GM19468 (cell line): ENCODE measurements around the gene HAGH.

Experiments
- ATAC-seq: cut with Tn5 transposase; IDR thresholded peaks from one replicate; pipeline ENCODE4 v1.9.1; 2021; ENCODE audit warnings: mild to moderate bottlenecking, moderate library complexity, moderate number of reproducible peaks; ENCODE audit not compliant: unreplicated experiment; ENCODE audit errors: extremely low read depth

The HAGH gene

GRCh38 chr16:1788708-1789100, 37.9 kb downstream of the HAGH start:
- no peak for ATAC-seq

- no peak for ATAC-seq
Observed at GRCh38 chr16:1788095-1788707, 38.4 kb downstream of the HAGH start.

DNA sequence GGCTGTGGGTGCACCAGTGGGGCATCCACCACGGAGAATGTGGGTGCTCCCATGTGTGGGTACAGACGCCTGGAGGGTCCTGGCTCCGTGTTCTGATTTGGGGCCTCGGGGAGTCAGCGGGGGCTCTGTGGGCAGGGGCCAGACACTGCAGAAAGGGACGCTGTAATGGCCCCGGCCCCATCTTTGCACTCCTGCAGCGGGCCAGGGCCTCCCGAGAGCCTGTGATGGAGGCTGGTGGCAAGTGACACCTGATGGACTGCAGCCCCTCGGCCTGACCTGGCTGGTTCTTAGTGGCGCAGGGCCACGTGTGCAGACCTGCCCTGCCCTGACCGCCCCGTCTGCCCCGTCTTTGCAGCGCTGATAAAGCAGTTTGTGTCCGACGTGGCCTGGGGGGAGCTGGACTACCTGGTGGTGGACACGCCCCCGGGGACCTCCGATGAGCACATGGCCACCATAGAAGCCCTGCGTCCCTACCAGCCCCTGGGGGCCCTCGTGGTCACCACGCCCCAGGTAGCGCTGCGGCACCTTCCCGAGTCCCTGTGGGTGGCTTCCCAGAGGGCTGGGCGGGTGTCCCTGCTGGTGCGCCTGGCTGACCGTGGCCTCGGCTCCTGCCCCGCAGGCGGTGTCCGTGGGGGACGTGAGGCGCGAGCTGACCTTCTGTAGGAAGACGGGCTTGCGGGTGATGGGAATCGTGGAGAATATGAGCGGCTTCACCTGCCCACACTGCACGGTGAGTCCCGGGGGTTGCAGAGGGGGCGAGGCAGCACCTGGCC, 39.1 kb downstream of the HAGH start:
- ATAC-seq: no peak

- ATAC-seq: no peak
Observed at GRCh38 chr16:1787056-1787321, 39.6 kb downstream of the HAGH start.

DNA sequence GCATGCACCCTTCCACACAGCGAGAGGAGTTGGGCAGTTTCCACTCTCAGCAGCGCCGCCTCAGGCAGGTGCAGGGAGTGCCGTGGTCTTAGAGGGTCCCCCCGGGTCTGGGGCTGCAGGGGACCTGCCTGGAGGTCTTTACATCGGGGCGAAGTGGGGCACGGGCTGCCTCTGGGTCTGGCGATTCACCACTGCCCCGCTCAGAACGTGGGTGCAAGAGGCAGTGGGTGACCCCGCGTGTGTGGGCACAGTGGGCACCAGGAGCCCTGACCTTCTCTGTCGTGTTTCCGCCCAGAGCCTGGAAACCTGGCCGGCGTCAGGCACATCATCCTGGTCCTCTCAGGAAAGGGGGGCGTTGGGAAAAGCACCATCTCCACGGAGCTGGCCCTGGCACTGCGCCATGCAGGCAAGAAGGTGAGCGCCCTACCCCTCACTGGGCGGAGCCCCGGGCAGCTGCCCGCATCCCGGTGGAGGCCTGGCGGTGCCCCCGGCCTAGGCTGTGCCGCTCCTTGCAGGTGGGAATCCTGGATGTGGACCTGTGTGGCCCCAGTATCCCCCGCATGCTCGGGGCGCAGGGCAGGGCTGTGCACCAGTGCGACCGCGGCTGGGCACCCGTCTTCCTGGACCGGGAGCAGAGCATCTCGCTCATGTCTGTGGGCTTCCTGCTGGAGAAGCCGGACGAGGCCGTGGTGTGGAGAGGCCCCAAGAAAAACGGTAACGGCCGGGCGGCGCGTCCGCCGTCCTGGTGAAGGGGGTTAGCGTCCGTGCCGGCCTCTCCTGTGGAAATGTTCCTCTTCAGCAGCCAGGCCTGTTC, 40.2 kb downstream of the HAGH start:
- ATAC-seq: no peak

- no peak for ATAC-seq
Observed at GRCh38 chr16:1785846-1786170, 40.8 kb downstream of the HAGH start.

- no peak for ATAC-seq
Observed at GRCh38 chr16:1784977-1785845, 41.4 kb downstream of the HAGH start.

DNA sequence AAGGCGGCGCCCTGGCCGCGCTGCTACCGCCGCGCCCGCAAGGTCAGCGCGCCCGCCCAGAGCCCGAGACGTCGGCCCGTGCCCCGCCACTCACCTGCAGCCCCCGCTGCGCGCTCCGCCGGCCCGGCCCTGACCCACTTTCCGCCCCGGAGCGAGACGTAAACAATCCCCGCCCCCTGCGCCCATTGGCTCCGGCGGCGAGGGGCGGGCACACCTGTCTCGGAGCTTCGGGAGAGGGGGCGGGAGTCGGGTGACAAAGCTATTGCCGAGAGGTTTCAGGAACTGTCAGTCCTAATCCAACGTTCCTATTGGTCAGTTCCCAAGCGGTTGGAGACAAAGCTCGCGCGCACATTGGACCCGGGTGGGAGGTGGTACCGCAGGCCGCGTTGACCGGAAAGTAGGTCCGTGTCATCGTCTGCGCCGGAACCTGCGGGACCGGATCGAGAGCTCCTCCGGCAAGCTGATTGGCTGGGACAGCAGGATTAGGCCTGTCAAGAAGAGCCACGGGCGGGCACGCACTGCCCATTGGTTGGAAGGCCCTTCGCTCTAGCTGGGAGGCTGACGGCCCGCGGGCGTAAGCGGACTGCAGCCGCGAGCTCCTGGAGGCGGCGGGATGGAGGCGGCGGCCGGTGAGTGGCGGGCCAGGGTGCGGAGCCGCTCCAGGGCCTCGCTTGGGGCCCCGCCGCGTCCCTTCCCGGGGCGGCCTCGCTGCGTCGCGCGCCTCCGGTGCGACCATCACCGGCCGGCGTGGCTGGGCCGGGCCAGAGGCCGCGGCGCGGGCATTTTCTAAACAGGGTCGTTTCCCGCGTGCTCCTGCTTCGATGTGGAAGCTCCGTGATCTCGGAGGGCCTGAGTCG, 44.0 kb downstream of the HAGH start, which contains the start of the genes NUBP2 and SPSB3:
Gene NUBP2, plus strand, starts transcription at position 553 of the 857 bp plus-strand sequence. Its CDS starts 61 bp downstream, at position 614.
Gene SPSB3, minus strand, starts transcription at position 164 of the 857 bp plus-strand sequence. CDS start 1,088 bp downstream, outside the sequence.
- ATAC-seq: peak; percentile 85

GRCh38 chr16:1781758-1782407, 44.7 kb downstream of the HAGH start:
- no peak for ATAC-seq

DNA sequence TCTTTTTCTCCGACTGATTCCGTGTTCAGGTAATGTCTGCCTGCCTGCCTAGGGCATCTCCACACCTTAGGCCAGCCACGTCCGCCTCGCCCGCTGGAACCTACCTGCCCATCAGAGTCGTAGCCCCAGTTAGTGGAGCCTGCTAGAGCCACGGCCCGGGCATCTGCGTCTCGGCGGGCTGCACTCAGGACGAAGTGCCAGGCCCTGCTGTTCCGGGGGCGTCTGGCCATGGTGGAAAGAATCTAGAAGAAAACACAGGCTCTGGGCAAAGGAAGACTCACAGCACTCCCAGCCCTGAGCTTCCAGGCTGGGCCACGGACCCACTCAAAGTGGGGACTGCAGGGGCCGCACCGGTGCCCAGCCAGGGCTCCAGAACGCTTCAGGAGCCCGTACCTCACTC, 45.4 kb downstream of the HAGH start:
- no peak for ATAC-seq

- no peak for ATAC-seq
Observed at GRCh38 chr16:1780677-1781072, 46.0 kb downstream of the HAGH start.

- no peak for ATAC-seq
Observed at GRCh38 chr16:1779741-1780676, 46.6 kb downstream of the HAGH start.

GRCh38 chr16:1779234-1779701, 47.4 kb downstream of the HAGH start:
- ATAC-seq: no peak

DNA sequence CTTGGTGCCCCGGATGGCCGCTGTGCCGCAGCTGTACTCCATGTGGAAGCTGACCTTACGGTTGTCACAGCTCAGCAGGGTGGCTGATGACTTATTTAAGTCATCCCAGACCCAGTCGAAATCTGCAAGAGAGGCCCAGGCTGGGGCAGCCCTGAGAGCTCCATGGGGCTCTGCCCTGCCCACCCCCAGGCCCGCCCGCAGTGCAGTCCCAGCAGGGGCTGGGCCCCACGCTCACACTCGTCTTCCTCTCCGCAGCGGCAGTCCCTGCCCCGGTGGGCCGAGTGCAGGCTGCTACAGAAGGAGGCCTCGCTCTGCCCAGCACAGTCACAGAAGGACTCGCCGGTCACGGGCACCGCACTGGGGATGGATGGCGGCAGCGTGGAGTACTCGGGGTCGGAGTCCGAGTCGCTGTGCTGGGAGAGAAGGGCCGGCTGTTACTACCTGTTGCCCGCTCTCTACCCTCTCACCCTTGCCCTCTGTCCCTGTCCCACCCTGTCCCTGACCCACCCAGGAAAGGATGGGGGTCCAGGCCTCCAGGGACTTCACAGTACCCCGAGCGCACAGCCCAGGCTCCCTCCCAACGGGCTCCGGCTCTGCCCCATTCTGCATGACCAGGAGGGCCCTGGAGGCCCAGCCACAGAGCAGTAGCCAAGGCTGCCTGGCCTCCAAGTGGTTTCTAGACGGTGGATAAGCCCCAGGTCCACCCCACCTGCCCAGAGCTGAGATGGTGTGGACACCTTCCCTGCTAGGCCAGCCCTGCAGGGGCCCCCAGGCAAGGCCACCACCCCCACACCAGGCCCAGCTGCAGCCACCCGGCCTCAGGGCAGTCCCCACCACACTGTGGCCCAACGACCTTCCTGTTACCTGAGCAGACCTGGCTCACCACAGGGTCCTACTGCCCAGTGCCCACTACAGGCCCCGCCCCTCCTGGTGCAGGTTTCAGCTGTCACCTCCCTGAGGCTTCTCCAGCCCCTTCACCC, 48.1 kb downstream of the HAGH start:
- no peak for ATAC-seq

- ATAC-seq: no peak
Observed at GRCh38 chr16:1777375-1778199, 49.0 kb downstream of the HAGH start.

DNA sequence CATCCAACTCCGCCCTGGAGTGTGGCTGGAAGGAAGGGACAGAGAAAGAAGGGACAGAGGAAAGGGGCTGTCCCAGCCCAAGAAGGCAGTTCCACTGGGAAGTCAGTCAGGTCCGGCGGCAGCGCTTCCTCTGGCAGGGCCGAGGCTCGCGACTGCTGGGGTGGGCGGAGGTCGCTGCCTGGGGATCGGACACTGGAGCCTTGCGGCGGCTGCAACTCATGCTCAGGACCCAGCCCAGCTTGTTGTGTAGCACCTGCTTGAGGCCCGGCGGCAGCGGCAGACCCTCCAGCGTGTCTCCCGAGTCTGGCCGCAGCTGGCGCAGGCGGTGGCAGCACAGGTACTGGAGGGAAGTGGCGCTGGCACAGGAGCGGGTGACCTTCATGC, 49.6 kb downstream of the HAGH start:
- ATAC-seq: no peak
